Stimulated activated CD4-positive, alpha-beta T cell treated with anti-CD3 and anti-CD28 coated beads, Interleukin-1b, Interleukin-23, amount 100 ng/mL, for 1 hour (primary cell): ENCODE measurements around the gene FAM228B.
"Not testable (repeated sequence)": the region's sequence is repeated elsewhere in the genome, so short reads cannot be mapped to it uniquely, and the experiment has no call there.

ENCODE experiments used
- DNase-seq, 2 donors: peaks; one replicate each; pipeline ENCODE4 v3.0.0-alpha.2; 2020; ENCODE audit warnings: low read depth in 2 of 2

FAM228B gene

GRCh38 chr2:24159708-24160107, 36.4 kb downstream of the FAM228B start:
- no peak for DNase-seq

- no peak for DNase-seq
Observed at GRCh38 chr2:24160761-24161160, 37.5 kb downstream of the FAM228B start.

- DNase-seq = no peak
Observed at GRCh38 chr2:24162494-24162893, 39.2 kb downstream of the FAM228B start.

DNA sequence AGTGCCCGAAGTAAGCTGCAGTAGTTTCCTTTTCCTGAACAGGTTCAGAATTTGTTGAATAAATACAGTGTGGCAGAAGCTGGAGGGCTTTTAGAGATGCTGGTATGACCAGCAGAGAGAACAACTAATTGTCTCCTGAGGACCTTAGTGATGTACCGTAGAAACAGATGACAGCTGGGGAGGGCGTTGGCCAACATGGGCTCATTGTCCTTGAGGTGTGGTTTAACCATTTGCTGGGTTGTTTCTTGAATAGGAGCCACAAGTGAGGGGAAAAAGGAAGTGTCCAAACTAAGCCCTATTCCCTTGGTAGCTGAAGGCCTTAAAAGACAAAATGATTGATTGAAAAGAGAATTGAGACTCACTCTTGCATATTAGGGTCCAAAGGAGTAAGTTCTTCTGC, 39.9 kb downstream of the FAM228B start:
- DNase-seq = no peak

DNA sequence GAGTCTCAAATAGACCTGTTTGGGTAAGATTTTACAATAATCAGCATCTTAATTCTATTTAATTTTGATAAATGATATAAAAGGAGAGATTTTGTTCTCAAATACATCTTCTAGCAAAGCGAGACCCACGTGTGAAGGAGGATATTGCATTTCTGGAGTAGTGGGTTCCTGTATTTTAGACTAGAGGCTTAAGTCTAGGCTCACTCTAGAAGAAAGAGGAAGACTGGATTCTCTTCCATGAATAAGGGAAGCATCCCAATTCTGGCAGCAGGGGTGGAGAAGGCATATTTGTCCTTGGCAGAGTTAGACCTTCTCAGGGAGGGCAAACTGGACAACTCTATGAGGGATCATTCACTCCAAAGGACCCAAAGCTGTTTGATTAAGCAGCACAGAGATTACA, 40.3 kb downstream of the FAM228B start:
- no peak for DNase-seq

- DNase-seq = peak in 1 of 2 donors; percentile 5
Observed at GRCh38 chr2:24164416-24164973, 41.2 kb downstream of the FAM228B start.

DNA sequence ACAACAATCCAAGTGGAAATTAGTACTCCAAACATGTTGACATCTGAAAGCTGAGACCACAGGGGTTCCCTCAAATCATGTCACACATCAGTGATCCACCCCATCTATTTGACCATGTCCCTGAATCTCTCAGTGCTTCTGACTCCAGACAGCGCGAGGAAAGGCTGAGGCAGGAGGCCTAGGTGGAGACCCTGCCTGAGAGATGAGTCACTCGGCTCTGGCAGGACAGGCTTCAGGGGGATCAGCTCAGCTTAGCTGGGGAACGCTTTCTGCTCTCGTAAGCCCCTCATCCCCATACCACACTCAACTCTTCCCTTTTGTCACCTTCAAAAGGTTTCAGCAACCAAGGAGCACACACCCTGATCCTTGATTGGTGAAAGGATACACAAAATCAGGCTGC, 45.8 kb downstream of the FAM228B start:
- DNase-seq = no peak

DNA sequence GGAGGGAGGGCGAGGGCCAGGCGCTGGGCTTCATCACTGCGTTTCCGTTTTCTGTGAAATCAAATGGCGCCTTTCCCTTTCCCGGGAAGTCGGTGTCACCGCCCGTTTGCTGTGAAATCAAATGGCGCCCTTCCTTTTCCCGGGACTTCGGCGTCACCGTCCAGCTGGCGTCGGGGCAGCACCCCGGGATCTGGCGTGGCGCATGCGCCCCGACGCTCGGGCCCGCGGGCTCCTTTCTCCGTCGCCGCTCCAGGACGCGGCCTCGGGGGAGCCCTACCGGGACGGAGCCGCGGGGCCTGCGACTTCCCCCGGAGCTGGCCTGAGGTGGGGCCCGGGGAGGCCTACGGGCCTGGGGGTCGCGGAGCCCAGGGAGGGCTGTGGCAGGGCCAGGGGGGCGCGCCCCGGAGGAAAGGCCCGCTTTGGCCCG, 51.6 kb downstream of the FAM228B start, which contains the start of gene FAM228A:
FAM228A (plus strand) TSS at position 203 of the 427 bp plus-strand sequence. CDS start 428 bp downstream, outside the sequence.
- DNase-seq = no peak

DNA sequence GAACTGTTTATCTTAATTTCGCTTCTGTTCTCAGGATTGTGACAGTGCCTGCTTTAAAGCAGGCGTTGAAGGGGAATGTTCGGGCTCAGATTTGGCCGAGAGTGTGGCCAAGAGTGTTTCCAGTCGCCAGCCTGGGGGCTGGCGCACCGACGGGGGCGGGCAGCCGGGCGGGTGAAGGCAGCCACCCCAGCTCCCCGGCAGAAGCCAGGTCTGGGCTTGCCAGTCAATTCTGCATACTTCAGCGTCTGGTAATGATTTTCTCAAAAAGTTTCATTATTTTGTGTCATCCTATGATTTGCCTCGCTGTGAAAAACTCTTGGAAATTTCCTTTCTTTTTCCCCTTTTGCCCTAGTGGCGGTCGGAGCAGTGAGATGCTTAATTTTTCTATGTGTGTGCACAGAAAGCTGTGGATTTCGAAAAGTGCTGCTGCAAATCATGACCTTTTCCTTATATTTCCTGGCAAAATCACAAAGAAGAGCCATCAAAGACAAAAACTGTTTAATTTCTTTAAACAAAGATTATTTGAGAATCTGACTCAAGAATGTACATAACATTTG, 52.4 kb downstream of the FAM228B start:
- no peak for DNase-seq

GRCh38 chr2:24176326-24176725, 53.1 kb downstream of the FAM228B start:
- DNase-seq = no peak

DNA sequence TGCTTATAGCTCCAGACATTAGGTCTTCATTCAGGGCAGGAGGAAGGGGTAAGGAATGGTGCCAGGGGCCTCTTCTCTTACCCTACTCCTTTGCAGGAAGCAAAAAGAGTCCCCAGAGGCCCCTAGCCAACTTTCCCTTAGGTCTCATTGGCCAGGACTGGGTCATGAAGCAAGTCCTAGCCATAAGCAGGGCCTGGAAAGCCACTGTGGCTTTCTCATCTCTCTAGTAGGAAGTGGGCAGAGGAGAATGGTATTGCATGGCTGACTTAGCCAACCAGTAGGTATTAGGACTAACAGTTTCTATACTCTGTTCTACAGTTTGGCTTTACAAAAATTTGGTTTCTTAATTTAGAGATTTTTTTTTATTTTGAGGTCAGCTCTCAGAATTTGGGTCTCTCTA, 56.4 kb downstream of the FAM228B start:
- DNase-seq = no peak

GRCh38 chr2:24181849-24182248, 58.6 kb downstream of the FAM228B start:
- DNase-seq = no peak

DNA sequence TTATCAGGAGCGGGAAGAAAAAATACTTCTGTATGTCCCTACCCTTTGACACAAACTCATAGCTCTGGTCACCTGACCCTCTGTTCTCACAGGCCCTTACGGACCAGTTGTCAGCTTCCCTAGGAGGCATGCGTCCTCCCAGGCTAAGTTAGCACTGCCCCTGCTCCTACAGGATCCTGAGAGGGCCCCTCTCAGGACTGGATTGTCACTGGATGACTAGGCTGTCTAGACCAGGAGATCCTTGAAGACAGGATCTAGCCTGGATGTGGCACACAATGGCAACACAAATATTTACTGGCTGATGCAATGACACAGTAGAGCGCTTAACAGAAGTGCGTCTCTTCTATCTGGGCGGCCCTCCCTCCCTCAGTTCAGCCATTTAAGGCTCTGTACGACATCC, 59.2 kb downstream of the FAM228B start:
- DNase-seq = no peak

DNA sequence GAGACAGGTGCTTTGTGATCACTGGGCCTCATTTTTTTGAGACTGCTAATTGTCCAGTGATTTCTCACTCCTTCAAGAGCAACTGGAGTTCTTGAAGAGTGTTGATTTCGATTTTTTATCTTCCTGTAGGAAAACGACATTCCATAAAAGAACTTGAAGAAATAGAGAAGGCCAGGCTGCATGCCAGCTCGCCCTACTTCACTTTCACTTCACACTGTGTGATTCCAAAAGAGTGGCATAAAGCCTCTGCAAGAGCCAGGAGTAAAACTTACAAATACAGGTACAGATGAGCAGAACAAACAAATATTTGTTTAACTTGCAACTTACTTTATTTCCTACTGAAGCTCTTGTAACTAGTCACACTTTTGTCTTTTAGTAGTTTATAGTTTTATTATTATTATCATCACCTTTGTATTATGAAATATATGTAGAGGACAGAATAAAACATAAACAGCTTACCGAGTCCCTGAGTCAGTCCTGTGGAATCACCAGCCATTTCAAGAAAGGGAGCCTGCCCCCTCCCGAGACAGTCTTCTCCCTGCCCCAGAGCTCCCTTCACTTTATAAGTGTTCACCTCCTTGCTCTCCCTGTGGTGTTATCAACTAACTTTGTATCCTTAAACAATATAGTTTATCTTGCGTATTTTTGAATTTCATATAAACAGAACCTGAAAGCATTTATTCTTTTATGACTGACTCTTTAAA, 60.2 kb downstream of the FAM228B start:
- DNase-seq = no peak

DNA sequence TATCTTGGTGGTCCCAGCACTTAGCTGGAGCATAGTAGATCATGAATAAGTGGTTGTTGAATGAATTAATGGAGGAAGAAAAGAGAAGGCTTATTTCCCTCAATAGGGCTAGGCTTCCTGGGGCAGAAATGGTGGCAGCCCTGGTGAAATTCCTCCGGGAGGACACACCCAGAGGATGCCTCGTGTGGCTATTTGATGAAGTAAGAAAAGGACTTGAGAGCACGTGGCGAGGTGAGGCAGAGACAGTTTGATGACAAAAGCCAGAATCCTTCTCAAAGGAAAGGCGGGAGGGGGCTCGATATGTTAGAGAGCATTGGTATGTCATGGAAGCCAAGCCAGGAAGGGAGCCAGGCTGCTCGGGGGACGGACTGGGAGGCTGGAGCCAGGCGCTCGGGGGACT, 66.3 kb downstream of the FAM228B start:
- DNase-seq = no peak

DNA sequence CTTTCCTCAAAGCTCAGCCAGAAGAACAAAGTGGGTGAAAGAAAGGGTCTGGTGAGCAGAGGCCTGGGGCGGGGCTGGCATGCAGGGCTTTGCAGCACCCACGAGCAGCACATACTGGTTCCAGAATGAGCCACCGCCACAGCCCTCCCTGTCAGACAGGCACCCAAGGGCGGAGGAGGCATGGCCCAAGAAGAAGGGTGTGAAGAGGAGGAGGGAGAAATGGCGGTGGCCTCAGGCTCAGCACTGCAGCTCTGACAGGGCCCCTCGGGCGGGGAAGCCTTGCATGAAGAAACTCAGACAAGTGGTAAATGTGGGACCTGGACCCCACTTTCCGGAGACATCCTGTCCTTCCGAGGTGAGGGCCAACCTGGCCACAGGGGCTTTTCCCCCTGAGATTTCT, 67.2 kb downstream of the FAM228B start:
- DNase-seq = no peak

DNA sequence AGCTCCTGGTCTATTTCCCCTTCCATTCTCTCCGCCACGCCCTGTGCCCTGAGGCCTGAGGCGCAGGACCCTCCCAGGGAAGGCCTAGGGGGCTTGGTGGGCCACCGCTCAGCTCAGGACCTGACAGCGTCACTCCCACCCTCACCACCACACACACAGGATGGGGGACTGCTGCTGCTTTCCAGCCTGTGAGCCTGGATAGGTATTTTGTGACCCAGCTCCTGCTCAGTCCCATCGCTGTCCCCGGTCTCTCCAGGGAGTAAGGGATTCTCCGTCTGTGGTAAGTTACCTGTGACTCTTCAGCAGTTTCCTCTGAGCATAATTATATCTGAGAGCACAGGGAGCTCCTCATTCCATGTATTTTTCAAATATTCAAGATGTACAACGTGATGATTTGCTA, 67.9 kb downstream of the FAM228B start:
- no peak for DNase-seq

DNA sequence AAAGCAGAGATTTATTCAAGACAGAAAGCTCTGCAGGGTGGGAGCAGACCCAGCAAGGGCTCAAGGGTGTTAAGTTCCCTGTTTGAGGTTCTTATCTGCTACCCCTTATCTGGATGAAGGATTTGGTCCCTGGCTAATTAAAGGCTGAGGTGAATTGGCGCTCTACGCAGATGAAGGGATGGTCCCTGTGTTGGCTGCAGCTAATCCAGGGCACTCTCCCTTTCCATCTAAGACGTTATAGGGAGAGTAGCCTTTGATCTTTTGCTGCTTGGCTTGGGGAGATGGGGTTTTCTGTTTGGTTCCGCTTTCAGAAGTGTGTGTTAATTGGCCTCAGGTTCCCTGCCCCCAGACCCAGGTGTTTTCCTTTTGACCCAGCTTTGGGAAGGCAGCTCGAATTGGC, 68.6 kb downstream of the FAM228B start:
- DNase-seq = no peak

GRCh38 chr2:24197213-24197612, 73.9 kb downstream of the FAM228B start:
- DNase-seq = not testable (repeated sequence)

DNA sequence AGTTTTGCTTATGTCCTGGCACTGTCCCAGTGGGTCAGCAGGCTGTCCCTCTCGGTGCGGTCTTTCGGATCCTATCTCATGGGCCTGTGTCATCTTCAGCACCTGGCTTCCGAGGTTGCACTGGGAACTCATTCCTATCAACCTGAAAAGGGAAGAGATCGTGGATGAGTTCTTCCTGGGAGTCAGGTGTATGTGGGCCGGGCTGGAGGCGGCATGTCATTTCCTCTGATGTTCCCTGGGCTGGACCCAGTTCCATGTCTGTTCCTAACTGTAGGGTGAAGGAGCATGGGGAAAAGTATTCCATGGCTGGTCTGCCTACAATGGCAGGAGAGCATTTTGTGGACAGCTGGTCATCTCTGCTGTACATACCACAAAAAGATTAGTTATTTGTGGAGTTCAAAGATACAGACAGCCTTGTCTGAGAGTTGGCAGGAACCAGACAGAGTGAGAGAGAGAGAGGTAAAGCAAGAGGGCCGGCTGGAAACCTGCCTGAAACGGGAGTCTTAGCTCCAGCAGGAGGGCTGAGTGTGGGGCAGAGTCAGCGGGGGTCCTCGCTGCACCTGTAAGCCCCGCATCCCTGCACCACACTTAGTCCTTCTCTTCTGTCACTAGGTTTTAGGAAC, 76.8 kb downstream of the FAM228B start:
- DNase-seq = no peak

DNA sequence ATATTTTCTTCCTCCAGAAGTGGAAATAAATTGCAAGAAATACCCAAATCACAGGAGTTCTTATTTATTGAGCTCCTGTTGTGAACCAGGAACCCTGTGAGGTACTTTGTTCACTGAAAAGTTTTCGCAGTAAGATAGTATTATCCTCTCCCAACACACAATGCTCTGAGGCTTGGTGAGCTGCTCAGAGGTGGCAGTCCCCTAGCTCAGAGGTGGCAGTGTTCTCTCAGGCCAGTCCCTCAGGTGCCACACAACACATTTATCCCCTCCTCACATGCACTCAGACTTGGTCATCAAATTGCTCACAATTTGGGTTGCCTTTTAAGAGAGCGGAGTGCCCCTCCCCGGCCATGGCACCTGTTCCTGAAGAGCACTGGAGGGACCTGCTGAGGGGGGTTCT, 77.5 kb downstream of the FAM228B start:
- DNase-seq = no peak

- no peak for DNase-seq
Observed at GRCh38 chr2:24203029-24203786, 79.9 kb downstream of the FAM228B start.
